Left hindlimb (tissue), 1 donor: ENCODE results near the gene SFXN2.
"Not testable (repeated sequence)": the region's sequence is repeated elsewhere in the genome, so short reads cannot be mapped to it uniquely, and the experiment has no call there.

Experiments
- DNase-seq: peaks from one replicate; pipeline ENCODE4 v3.0.0-alpha.2; 2018

Gene SFXN2

DNA sequence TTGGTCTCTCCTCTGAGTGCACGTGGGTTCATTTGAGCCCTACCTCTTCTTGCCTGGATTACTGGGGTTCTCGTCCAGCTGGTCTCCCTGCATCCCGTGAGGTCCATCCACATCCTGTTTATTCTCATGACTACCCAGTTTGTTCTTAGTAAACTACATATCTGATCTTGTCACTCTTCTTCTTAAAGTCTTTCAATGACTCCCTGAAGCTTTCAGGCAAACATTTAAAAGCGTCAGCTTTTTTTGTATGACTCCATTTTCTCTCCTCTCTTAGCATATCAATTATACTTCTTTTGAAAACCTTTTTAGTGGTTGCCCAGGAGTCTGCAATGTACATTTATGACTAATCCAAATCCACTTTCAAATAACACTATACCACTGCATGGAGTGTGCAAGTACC, 7.5 kb downstream of the SFXN2 start:
- DNase-seq: no peak

DNA sequence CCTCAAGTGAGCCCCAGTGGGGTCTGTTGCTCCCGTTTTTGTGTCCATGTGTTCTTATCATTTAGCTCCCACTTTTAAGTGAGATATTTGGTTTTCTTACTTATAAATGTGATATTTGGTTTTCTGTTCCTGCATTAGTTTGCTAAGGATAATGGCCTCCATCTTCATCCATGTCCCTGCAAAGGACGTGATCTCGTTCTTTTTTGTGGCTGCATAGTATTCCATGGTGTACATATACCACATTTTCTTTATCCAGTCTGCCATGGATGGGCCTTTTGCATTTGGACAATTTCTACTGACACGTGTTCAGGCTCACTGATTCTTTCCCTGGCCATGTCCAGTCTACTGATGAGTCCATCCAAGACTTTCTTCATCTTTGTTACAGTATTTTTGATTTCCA, 9.6 kb downstream of the SFXN2 start:
- no peak for DNase-seq

DNA sequence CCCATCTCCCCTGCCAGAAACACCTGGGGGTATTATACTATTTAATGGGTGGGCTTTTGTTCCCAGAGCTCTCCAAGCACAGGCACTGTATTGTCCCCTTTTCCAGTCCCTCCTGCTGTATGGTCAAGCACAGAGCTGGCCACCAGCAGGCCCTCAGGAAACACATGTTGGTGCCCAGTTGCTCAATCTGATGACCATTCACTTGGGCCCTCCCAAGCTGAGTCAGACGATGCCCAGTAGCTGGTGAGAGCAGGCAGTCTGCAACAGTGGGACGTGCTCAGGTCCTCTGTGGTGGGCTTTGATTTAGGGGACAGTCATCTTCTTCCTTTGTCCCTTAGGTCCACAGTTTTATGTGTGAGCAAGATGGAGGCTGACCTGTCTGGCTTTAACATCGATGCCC, 11.8 kb downstream of the SFXN2 start:
- DNase-seq: no peak

DNA sequence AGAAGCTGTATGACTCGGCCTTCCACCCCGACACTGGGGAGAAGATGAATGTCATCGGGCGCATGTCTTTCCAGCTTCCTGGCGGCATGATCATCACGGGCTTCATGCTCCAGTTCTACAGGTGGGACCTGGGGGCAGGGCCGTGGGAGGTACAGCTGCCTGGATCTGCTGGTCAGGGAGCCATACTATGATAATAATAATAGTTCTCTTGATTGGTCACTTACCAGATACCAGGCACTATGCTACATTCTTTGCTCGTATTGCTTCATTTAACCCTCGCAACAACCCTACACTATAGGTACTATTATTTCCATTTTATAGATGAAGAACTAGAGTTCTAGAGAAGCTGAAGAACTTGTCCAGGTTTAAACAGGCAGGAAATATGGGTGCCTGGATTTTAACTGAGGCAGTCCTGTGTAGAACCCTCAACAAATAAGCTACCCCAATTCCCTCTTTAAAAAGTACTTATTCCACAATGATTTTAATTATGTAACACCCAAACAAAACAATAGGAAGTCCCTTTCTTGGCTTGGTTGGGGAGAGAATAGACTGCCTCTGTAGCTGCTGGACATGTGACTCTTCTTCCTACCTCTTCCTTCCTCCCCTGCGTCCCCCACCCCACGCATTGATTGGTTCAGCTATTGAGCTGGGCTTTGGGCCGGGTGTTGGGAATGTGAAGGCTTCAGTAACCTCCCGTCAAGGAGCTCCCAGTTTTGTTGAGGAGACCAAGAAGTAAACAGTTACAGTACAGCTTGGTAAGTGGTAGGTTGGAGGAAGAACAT, 12.8 kb downstream of the SFXN2 start:
- no peak for DNase-seq

DNA sequence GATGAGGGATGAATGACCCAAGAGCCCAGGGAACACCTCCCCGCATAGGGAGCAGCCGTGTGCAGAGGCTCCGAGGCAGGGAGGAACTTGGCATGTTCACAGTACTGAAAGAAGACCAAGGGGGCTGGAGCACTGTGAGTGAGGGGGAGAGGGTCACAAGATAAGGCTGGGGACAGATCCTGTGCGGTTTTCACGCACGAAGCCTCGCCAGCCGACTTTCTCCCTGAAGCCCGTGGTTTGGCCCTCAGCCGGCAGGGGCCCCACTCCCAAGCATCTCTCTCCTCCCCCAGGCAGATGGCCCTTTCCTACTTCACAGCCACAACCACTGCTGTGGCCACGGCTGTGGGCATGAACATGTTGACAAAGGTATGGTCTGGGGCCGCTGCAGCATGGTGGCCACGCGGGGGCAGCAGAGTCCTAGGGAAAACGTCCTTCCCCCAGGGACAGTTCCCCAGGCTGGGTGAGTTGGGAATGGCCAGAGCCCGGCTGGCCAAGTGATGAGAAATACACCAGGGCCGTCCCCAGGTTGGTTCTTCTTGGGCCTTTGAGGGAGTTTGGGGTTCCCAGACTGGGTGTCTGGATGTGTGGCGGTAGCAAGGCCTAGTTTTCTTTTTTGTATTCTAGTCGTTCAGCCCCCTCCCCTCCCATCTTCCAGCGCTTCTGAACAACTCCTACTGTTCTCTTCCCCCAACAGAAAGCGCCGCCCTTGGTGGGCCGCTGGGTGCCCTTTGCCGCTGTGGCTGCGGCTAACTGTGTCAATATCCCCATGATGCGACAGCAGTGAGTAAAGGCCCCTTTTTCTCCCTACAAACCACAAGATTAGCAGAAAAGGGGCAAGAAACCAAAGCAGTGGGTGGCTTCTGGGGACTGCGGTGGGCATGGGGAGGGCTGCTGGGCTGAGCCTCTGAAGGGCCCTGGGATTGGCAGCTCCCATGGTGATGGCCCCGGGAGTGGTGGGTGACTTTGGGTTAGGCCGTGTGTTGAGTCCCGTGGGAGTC, 14.9 kb downstream of the SFXN2 start:
- DNase-seq: peak; percentile 82

DNA sequence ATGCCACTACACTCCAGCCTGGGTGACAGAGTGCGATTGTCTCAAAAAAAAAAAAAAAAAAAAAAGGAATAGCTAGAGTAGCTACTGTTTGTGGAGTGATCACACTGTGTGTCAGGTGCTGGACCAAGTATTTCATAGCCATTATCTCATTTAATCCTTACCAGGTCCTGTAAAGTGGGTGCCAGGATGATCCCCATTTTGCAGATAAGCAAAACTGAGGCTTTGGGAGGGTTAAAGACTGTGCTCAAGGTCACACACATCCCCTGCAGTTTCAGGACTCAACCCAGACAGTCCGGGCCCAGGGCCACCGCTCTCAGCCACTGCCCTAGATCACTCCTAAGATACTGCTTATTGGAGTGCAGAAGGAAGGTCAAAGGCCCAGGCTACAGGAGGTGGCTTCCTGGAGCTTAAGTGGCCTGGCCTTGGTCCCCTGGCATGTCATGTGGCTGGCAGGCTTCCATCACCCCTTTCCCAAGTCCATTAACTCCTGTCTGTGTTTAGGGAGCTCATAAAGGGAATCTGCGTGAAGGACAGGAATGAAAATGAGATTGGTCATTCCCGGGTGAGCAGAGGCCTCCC, 16.9 kb downstream of the SFXN2 start:
- DNase-seq: no peak

DNA sequence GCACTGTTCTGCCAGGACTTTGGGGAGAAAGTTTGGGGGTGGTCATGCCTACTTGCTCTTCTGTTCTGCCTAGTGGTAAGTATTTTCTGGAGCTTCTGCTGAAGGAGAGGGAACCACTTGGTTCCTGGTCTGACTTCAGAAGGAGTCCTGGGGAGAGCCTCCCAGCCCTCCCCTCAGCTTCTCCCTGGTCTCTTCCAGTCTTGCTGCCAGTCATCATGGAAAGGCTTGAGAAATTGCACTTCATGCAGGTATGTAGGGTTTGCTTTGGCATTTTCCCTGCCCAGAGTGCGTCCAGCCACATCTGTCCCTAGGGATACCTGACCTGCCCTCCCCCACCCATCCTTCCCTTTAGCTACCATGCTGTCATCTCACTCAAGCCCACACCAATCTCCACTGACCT, 18.2 kb downstream of the SFXN2 start:
- no peak for DNase-seq

DNA sequence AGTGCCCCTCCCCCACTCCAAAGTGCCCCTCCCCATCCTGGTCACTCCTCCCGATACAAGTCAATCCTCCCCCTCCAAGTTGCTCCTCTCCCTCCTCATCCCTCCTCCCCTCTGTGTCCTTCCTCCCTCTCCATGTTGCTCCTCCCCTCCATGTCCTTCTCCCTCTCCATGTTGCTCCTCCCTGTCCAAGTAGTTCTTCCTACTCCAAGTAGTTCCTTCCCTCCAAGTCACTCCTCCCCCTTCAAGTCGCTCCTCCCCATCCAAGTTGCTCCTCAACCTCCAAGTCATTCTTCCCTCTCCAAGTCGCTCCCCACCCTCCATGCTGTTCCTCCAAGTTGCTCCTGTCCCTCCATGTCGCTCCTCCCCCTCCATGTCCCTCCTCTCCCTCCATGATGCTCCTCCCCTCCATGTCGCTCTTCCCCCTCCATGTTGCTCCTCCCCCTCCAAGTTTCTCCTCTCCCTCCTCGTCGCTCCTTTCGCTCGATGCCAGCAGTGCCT, 20.7 kb downstream of the SFXN2 start:
- DNase-seq: no peak

DNA sequence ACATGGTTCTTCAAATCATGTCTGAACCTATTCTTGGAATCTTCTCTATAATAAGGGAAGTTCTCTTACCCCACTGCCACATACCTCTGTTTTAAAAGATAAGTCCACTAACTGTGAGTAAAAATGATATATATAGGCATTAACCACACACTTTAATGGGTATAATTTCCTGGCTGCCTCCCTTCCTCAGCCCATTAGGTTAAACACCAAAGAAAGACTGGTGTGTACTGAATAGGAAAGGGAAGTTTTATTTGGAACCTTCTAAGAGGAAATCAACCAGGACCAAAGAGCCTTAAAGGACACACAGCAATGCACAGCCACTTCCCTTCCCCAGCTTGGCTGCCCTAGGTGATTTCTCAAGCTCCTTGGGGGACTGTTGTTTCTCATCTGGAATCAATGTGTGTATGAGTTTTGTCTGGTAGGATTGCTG, 24.3 kb downstream of the SFXN2 start:
- DNase-seq: no peak

DNA sequence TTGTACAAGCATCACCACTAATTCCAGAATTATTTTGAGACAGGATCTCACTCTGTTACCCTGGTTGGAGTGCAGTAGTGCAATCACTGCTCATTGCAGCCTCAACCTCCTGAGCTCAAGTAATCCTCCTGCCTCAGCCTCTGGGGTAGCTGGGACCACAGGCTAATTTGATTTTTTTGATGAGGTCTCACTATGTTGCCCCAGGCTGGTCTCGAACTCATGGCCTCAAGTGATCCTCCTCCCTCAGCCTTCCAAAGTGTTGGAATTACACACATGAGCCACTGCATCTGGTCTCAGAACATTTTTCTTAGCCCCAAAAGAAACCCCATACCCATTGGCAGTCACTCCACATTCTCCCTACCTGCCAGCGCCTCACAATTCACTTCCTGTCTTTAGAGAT, 25.8 kb downstream of the SFXN2 start:
- no peak for DNase-seq

DNA sequence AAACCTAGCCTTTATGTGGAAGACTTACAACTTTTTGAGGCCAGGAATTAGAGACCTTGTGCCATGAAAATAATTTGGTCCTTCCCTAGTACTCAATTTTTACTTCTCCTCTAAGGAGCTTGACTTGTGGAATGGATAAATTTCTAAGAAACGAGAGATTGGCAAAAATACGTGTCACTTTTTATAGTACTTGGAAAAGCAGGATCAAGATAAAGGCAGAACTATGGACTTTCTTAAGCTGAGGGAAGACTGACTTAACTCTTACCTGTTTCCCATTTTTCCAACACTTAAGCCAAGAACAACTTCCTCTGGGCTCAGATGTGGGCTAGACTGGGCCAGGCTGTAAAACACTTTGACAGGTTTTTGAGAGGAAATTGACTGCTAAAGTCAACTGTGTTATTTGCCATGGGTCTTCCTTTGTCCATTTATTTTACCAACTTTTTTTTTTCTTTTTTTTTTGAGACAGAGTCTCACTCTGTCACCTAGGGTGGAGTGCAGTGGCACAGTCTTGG, 27.3 kb downstream of the SFXN2 start:
- DNase-seq: no peak

DNA sequence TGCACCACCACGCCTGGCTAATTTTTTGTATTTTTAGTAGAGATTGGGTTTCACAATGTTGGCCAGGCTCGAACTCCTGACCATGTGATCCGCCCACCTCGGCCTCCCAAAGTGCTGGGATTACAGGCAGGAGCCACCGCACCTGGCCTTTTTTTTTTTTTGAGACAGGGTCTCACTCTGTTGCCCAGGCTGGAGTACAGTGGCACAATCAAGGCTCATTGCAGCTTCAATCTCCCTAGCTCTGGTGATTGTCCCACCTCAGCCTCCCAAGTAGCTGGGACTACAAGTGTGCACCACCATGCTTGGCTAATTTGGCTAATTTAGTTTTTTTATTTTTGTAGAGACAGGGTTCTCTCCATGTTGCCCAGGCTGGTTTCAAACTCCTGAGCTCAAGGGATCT, 27.9 kb downstream of the SFXN2 start:
- DNase-seq: not testable (repeated sequence)

DNA sequence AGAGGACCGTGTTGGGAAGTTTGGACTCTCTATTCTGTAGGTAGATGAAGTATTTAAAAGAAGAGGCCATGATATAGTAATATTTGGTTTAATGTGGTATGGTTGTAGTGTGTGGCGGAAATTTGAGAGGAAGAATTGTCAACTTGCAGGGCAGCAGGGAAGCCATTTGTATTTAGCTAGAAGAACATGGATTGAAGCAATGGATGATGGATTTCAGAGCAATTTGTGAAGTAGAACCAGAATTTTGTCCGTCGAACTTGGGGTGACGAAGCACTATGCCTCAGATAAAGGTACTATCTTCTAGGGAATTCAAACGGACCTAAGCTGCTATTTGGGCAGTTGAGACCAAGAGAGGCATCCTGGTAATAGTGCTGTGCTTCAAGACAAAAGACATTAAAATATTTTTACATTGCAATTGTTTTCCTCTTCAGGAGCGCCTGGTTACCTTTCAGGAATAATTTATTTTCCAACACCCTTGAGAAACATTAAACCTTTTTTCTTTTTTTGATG, 28.7 kb downstream of the SFXN2 start:
- no peak for DNase-seq

DNA sequence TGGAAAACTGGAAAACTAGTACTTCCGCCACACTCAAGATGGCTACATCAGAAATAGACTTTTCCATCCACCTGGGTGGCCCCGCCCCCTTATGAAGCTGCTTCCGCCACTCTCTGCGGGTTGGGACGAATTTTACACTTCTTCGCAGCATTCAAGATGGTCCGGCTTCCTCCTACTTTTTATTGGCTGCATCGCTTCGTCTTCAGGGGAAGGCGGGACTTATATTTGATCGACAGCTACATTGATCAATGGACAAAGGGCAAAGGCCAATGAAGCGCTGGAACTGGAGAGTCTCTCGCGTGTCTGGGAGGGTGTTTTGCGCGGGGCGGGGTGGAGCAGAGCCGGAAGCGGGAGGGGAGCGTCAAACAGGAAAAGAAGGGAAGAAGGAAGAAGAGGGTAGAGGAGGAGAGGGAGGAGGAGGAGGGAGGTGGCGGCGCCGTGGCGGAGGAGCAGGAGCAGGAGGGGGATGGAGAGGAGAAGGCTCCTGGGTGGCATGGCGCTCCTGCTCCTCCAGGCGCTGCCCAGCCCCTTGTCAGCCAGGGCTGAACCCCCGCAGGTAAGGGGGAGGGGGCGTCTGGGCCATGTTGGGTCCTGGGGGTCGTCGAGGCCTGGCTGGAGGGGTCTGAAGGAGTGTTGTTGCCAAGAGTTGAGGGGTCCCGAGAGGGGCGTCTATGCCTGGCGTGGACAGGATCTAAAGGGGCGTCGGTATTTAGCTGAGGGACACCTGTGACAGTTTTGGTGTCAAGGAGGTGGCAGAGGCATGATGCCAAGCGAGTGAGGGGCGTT, 29.3 kb downstream of the SFXN2 start, which contains the start of gene WBP1L:
Gene WBP1L (plus strand): TSS at position 361 of the 786 bp plus-strand sequence. CDS start 106 bp downstream, at position 467.
- DNase-seq: peak; percentile 98

DNA sequence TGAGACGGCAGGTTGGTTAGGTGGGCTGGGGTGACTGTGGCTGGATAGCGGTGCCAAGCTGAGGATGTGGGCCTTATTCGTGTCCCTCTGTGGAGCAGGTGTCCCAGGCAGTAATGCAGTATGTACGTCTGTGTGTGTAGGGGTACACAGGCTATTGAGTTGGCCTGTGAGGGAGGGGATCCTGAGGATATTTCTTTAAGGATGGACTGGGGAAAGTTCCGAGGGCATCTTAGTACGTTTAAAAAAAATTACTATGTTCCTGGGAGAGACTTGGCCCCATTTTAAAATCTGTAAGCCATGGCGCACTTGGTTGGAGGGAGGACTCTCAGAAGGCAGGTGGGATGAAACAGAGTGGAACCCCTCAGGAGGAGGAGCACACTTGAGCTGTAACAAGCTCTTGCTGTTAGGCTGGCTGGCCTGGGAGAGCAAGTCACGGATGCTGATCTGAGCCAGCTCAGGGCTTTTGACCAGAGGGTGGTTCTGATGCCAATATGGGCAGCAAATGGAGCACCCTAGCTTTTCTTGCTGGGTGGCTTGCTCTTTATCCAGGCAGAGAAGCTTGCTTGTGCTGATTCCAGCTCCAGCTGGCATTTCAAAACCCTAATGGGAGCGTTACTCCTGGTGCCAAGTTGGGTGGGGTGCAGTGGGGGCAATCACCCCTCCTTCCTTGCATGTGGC, 30.1 kb downstream of the SFXN2 start:
- peak; percentile 48 for DNase-seq

DNA sequence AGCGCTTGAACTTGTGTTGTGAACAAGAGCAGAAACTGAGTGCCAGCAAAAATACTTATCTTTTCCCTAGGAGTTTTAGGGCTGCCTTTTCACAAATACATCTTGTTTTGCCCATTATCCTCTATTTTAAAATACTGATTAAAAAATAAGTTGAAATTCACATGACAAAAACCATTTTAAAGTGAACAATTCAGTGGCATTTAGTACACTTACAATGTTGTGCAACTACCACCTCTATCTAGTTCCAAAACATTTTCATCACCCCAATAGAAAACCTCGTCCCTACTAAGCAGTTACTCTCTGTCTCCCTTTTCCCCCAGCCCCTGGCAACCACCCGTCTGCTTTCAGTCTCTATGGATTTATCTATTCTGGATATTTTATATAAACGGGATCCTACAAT, 30.7 kb downstream of the SFXN2 start:
- no peak for DNase-seq

DNA sequence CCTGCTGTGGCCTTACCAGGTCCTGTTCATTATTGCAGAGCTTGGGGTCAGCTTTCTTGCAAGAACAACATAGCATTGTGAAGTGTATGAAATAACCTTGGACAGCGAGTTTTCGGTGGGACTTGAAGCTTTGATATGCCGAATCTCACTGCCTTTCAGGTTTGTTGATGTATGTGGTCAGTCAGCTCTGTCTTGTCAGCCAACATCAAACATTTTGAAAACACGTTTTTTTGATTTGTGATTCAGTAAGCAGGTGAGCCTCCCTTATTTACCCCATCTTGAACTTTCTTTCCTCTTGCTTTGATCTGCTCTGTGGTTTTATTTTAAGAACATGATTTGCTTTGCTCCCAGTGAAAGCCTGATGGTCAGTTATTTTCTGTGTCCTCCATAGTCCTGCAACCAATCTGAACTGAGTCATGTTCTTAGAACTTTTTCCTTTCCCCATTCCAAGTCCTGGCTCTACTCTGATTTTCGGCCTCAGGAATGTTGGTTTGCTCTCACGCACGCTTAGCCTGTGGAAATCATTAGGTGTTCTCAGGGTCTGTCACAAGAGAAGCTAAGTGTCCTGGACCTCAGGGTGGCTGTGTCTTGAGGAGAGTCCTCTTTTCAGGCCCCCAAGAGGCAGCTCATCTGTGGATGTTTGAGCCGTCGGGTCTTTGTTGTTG, 38.0 kb downstream of the SFXN2 start:
- DNase-seq: no peak

DNA sequence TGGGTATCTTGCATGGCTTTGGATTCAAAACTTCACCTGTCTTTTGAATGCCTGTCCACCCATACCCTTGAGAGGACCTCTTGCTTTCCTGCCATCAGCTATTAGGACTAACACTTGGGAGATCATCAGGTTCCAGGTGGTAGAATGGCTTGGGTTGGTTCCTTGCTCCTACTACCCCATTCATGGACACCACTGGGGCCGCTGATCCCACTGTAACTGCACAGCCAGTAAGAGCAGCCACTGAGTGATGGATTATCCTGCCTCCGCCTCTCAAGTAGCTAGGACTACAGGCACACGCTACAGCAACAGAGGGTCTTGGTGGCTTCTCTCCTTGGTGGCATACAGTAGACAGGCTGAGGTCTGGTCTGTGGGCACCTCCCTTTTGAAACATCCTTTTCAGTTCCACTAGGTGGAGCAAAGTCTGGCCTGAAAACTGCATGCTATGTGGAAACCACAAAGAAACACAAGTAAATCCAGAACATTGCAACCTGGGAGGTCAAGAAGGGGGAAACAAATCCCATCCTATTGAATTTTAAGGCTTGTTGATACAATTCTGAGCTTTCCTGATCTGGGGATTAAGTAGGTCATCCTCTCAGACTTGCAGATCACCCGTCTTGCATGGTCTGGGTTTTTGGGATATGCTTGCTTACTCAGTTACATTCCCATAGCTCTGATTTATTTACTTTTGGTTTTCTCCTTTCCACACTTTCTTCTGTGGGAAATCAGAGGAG, 38.7 kb downstream of the SFXN2 start:
- DNase-seq: peak; percentile 53

DNA sequence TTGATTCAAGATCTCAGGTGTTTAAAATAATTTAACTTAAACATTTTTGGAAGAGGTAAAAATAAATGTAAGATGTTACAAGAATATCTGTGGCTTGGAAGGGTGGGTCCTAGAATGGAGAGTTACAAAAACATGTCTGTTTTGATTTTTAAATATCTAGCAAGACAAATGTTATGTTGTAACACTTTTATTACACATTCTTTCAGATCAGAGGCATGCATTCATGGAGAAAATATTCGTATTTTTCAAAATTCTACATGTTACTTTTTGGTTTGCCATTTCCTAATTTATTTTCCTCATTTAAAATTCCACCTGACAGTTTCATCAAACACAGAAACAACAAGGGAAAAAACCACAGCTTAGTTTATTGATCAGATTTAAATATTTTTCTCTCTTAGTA, 39.3 kb downstream of the SFXN2 start:
- DNase-seq: no peak

DNA sequence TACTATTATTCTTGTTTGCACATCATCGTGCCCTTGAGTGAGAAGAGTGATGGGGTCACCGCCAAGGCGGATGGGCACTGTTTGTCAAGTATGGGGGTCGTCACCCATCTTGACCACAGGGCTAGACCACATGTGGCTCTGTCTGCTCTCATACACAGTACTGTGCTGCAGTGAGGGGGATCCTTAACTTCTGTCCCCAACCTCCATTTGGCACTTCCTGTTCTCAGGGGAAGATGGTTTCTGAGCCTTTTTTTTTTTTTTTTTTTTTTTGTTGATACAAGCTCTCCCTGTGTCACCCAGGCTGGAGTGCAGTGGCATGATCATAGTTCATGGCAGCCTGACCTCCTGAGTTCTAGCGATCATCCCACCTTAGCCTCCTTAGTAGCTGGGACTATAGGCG, 42.9 kb downstream of the SFXN2 start:
- DNase-seq: no peak
